ENCODE data around the gene RCSD1.

- TF ChIP-seq CTCF (IDR thresholded peaks at IDR 0.05; ENCODE audit: poor library complexity) (no peak), EZH2 (IDR thresholded peaks at IDR 0.05; ENCODE audit: borderline replicate concordance) (no peak)
These were observed 12.6 kb upstream of the RCSD1 start for GRCh38 chr1:167617153-167618147.

All from hepatocyte (in vitro differentiated cells).